Ramos (cell line): ENCODE data around the gene DUSP22.
"Not testable (repeated sequence)": the region's sequence is repeated elsewhere in the genome, so short reads cannot be mapped to it uniquely, and the experiment has no call there.

ENCODE experiments used
- in situ Hi-C: fragments of 300-500 bp; cut with MboI; formaldehyde crosslinking; loops from one replicate; pipeline ENCODE4 v1.14.3; 2022; ENCODE audit warnings: low sequenced_read_pairs; ENCODE audit not compliant: unreplicated experiment

DUSP22 gene, protein sequence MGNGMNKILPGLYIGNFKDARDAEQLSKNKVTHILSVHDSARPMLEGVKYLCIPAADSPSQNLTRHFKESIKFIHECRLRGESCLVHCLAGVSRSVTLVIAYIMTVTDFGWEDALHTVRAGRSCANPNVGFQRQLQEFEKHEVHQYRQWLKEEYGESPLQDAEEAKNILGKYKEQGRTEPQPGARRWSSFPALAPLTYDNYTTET

DNA sequence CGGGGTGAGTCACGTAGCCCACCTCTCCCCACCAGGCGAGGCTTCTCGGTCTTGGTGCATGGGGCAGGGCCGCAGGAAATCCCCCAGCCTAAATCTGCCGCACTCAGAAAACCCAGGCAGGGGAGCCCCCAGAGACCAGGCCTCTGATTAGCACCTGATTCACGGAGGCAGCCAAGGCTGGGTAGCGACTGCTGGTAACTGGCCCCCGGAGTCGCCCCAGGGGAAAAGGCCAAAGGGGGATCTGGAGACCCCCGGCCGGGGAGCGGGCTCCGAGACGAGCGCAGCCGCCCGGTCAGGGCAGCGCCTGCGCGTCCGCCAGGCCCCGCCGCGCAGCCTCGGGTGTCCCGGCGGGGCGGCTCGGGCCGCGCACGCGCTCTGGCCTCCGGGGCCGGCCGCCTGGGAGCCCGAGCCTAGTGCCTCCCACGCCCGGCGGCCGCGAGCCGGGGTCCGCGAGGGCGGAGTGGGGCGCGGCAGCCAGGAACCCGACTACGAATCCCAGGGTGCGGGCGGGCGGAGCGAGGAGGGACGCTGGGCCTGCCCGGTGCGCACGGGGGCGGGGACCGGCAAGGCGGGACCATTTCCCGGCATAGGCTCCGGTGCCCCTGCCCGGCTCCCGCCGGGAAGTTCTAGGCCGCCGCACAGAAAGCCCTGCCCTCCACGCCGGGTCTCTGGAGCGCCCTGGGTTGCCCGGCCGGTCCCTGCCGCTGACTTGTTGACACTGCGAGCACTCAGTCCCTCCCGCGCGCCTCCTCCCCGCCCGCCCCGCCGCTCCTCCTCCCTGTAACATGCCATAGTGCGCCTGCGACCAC, at the start of gene DUSP22:
DUSP22 (plus strand) TSS at position 791 of the 809 bp plus-strand sequence. CDS start 53 bp downstream, outside the sequence.
- in situ Hi-C loops = no loop called here

DNA sequence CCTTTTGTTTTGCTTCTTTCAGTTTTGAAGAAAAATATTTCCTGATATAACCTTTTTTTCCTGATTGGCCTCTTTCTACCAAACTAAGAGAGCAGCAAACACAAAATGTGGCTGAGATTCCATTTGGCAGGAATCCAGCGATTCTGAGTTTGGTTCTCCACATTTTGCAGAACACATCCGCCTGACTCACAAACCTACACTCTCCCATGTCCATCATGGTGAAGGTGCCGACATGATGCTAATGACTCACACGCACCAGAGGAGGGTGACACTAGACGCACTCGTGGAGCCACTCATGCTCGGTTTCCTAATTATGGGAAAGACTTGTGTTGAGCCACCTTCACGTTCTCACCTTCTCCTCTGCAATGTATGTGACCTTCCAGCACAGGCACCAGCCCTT, 45.9 kb upstream of the DUSP22 start:
- in situ Hi-C loops = no loop called here

DNA sequence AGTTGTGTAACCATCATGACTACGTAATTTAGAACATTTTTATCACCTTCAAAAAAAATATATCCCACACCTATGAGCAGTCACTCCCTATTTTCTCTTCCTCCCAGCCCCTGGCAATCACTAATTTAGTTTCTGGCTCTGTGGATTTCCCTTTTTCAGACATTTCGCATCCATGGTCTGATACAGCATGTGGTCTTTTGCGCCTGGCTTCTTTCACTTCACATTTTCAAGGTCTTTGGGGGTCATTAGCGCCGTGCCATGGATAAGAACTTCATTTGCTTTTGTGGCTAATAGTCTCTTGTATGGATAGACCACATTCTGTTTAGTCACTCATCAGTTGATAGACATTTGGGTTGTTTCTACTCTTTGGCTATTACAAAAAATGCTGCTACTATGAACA, 44.9 kb upstream of the DUSP22 start:
- in situ Hi-C loops = no loop called here

DNA sequence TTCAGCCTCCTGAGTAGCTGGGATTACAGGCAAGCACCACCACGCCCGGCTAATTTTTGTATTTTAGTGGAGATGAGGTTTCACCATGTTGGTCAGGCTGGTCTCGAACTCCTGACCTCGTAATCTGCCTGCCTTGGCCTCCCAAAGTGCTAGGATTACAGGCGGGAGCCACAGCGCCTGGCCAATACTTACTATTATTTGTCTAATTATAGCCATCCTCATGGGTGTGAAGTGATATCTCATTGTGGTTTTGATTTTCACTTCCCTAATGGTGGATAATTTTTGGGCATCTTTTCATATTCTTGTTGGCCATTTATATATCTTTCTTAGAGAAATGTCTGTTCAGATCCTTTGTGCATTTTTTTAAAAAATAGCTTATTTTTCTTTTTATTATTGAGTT, 44.2 kb upstream of the DUSP22 start:
- in situ Hi-C loops = not testable (repeated sequence)

DNA sequence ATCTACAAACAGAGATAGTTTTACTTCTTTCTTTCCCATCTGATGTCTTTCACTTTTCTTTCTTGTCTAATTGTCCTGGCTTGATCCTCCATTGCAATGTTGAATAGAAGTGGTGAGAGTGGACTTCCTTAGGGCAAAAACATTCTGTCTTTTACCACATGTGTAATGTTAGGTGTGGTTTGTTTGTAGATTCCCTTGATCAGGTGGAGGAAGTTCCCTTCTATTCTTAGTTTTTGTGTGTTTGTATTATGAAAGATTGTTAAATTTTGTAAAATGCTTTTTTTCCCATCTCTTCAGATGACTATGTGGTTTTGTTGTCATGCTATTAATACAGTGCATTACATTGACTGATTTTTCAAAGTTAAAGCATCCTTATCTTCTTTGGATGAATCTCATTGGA, 41.6 kb upstream of the DUSP22 start:
- in situ Hi-C loops = no loop called here

DNA sequence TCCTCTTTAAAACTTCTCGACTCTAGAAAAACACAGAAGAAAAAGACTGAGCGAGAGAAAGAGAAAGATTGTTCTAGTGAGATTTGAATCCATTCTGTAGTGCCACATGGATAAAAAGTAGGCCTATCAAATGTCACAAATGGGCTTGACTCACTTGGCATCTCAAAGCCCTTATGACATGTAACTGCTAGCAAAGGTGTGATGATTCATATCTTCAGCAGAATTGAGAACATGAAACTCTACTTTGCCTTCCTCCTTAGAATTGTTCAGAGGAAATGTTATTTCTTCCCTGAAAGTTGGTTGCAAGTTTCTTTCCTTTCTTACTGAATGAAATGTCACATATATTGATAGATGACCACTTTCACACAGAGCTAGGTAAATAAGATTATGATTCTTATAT, 40.4 kb upstream of the DUSP22 start:
- in situ Hi-C loops = no loop called here

DNA sequence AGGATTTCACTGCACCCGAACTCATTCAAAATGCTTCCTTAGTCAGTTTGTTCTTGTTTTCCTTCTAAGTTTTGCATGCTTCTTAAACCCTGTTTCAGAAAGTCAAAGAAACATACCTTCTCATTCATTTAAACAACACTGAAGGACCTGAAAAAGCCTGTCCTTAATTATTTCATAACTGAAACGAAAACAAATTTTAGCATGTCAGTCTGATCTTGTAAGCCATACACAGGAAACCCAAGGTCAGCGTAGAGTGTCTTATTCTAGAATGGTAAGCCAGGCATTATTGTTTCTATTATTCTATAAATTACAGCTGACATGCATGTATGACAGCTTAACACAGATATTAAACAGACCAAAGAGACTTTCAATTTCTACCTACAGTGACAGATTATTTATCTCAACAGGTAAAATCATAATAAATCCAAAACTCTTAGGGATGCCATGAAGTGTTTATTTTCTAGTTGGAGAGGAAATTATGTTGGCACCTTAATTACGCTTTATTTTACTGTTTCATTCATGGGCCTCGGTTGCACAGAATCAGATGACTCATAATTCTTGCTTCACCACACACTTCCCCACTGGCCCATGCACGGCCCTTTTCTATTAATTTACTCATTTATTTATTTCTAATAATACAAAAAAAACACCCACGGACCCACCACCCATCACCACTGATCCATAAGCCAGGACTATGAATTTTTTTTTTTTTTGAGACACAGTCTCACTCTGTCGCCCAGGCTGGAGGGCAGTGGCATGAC, 39.3 kb upstream of the DUSP22 start:
- in situ Hi-C loops = no loop called here

DNA sequence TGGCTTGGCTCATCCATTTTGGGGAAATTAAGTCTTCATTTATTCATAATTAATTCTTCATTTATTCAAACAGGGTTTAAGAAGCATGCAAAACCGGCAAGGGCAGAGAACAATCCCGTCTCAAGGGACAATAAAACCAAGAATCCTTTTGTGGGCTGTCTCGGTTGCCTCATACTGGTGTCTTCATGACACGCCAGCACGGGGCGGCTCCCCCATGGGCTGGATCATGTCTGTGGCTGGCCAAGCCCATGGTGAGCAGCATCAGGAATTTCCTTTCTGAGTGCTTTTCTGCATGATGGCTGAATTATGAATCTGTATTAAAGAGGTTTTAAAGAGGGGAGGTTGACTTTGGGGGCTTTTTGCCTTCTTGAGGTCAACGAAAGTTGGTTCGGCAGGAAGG, 38.3 kb upstream of the DUSP22 start:
- in situ Hi-C loops = no loop called here

DNA sequence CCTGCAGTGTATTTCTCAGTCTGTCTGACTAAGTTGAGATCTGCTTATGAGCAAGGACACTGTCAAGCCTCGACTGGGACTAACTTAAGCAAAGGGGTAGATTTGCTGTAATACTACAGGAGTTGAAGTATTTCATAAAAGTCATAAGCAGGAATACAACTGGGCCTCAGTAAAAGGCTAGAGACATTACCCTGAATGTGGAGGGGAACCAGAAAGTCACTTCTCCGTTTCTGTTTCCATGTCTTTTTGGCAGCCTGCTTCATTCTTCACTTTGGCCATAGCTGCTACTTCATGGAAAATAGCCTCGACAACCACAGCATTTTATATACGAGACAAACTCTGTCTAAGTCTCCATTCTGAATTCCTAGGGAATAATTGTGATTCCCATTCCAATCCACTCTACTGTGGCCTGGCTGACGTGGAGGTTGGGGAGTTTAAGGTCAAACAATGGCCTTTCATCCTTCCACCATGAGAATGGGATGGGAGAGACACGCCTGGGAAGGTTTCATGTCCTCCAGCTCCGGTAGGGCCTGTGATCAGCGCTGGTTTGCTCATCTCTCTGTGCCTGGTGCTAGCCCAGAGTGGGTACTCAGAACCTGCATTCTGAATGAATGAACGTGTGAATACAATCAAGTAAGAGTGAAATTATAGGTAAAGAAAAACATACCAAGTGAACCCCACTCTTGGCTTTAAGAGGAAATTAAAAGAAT, 37.1 kb upstream of the DUSP22 start:
- in situ Hi-C loops = no loop called here

DNA sequence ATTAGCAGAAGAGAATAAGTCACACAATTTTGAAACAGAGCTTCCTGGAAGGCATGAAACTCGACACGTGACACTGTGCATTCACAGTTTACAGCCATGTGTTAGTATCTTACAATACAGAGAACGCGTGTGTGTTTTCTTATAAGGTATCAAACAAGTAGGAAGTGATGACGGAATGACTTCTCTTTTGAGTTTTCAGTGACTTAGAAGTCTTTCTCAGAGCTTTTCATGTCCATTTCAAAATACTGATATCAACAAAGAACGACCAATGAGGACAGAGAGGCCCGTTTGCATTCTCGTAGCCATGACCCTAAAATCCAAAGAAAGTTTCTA, 36.6 kb upstream of the DUSP22 start:
- in situ Hi-C loops = no loop called here

DNA sequence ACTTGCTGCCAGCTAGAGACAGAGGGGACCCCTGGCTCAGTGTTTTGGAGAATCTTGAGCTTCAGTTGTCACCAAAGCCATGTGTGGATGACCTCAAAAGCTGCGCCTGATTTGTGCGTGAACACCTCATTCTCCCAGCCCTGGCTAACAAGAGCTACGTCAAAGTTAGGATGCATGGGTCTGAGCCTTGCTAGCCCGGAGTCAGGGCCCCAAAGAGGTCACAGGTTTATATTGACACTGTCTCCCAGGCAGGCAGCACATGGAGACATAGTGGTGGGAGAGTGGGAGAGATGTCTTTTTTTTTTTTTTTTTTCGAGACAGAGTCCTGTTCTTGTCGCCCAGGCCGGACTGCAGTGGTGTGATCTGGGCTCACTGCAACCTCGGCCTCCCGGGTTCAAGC, 36.1 kb upstream of the DUSP22 start:
- in situ Hi-C loops = no loop called here

DNA sequence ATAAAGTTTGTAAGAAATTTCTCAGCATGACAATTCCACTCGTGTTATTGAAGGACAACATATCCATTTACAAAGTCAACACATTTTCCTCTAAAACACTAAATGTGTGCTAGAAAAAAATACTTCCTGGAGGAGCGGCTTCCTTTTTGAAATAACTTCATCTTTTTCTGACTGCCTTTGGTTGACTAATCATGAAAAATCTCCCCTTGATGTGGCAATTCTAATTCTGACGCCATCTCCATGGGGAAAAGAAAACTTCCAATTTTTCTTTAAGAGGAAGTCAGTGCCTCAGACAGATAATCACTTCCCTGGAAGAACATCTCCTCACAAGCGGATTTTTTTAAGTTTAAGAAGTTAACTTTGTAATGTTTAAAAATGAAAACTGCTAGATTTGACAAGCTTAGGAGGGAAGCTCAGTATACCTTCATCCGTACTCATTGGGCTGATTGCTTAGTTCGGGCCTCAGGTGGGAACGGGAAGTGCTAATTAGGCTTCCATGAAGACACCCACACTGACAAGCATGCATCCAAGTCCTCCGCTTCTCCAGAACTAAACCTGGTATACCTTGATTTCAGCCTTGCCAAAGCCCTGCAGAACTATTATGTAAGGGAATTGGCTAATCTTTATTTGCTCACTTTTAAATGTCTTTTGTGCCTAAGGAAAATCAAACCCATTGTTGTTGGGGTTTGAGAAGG, 35.1 kb upstream of the DUSP22 start:
- in situ Hi-C loops = no loop called here

DNA sequence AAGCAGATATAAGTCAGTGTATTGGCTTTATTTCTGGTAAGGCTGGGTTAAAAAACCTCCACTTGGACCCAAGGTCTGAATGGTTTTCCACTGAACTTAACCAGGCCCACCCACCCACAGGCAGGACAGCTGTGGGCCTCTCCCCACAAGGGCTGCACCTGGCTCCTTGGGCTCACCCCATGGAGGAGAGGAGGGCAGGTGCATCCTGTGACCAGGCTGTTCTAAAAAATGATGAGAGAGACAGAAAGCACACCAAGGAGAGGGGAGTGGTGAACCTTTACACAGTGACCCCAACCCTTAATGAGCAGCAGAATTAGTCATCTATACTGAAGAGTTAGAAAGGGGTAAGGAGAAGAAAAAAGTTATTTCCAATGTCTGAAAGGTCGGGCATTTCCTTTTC, 34.5 kb upstream of the DUSP22 start:
- in situ Hi-C loops = no loop called here

DNA sequence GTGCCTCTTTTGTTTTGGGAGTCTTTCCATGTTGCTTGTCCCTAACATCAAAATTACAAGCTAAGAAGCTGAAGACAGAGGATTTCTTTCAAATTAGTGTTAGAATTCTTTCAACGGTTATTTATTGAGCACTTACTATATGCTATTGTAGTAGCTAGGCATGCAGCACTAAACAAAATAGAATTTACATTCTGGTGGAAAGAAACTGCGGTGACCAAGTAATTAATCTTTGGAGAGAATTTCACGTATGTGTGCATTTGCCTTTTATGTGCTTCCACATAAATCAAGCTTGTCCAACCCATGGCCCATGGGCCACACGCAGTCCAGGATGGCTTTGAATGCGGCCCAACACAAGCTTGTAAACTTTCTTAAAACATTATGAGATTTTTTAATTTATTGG, 33.0 kb upstream of the DUSP22 start:
- in situ Hi-C loops = no loop called here

DNA sequence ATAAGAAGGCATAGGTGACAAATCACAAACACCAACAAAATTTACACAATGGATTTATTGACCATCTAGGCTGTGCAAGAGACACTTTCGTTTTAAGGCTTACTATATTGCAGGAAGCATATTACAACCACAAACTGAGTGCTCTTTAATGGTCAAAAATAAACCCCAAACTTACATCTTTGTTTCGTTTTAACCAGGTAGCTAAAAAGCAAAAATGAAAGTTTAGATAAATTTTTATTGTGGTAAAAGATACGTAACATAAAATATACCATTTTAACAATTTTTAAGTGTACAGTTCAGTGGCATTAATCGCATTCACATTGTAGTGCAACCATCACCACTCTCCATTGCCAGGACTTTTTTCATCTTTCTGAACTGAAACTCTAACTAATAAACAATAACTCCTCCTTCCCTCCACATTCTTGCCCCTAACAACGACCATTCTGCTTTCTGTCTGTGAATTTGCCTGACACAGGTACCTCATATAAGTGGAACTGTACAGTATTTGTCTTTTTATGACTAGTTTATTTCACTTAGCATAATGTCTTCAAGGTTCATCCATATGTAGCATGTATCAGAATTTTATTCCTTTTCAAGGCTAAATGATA, 32.3 kb upstream of the DUSP22 start:
- in situ Hi-C loops = no loop called here

DNA sequence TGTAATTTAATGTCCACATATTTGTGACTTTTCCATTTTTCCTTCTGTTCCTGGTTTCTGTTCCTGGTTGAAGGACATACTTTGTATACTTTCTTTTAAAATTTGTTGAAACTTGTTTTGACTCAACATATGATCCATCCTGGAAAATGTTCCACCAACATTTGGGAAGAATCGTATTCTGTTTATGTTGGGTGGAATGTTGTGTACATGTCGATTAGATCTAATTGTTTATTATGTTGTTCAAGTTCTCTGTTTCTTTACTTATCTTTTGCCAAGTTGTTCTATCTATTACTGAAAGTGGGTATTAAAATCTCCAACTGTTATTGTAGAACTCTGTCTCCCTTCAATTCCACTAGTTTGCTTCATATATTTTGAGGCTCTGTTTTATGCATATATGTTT, 27.7 kb upstream of the DUSP22 start:
- in situ Hi-C loops = no loop called here

DNA sequence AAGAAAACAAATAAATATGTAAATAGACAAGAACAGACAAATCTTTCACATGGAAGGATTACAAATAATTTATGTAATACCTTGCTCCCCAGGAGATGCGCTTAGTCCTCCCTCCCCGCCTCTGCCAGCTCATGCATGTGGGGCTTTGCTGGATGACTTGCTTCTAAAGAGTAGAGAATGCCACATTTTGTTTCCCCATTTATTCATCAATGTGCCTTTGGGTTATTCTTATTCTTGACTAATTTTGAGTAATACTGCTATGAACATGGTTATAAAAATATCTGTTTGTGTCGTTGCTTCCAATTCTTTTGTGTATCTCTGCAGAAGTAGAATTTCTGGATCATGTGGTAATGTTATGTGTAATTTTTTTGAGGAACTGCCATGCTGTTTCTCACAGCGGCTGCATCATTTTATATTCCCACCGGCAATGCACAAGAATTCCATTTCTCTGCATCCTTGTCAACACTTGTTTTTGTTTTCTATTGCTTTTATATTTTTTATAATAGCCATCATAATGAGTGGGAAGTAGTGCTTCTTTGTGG, 23.8 kb upstream of the DUSP22 start:
- in situ Hi-C loops = no loop called here

DNA sequence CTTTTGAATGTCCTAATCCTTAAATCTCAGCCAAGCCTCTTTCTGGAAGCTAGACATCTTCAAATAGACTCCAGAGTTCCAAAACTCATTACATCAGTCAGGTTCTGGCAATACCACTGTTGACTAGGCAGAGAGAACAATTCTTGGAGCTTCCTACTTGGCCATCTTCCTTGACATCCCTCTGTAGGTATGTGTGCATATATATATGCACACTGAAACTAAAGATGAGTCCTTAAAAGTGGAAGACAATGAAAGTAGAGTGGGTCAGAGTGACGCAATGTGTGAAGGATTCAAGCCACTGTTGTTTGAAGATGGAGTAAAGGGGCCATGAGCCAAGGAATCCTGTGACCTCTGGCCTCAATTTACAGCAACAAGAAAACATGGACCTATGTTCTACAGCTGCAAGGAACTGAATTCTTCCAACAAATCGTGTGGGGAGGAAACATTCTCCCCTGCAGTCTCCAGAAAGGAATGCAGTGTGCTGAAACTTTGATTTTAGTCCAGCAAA, 18.7 kb upstream of the DUSP22 start:
- in situ Hi-C loops = no loop called here

DNA sequence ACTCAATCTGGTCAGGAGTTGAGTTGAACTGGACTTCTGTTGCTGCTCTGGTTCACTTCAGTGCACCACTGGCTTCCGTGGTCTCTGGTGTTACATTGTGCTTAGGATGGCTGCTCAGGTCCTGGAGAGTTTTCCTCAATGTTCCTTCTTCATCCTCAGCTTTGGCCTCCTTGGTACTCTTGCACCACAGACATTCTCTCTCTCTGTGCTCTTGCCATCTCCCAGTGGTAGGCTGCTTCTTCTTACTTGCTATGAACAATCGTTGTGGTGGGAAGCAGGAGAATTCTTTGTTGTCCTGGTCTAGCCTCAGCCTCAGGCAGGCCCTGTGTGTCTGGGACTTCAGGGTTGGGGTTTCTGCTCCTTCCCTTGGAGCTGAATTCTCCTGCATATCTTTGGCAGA, 14.5 kb upstream of the DUSP22 start:
- in situ Hi-C loops = no loop called here
